A549 (cell line): ENCODE results near the gene CPAMD8. TPM values are rescaled to one million over a fixed set of nuclear protein-coding genes. Genes with fewer than 3 reads are reported as not detected.

ENCODE experiments used
- ATAC-seq, 2 experiments: fragments of 200-7000 bp in 1 of 2; fragments of >200 bp in 1 of 2; cut with Nextera tagmentation in 1 of 2; cut with Tn5 transposase in 1 of 2; 3 replicates each; pipeline versions ENCODE4 v1.8.0 to v1.9.1; 2018 to 2020; ENCODE audit warnings: mild to moderate bottlenecking in 1 of 2, moderate library complexity in 1 of 2
- CTCF ChIA-PET: fragments of 300-600 bp; sonication (Branson Sonifier 250); formaldehyde crosslinking; extraction: SDS; loops from one replicate; lab custom pipeline; 2021; ENCODE audit warnings: antibody characterized with exemption, inconsistent platforms; lab: Yijun Ruan, JAX
- POLR2A ChIA-PET: fragments of 350-600 bp; formaldehyde crosslinking; extraction: SDS; loops from one replicate; lab custom pipeline; 2021; ENCODE audit warnings: antibody characterized with exemption, inconsistent platforms; lab: Yijun Ruan, JAX
- DNase-seq, 2 experiments: peaks; one replicate each; pipeline versions ENCODE4 v3.0.0 to v3.0.0-alpha.2; 2011 to 2016; ENCODE audit warnings: low read depth in 1 of 2, low spot score in 1 of 2
- FAIRE-seq: peaks from 2 replicates; lab custom pipeline; 2011; peaks lifted over from hg19 to GRCh38; lab: Jason Lieb, UNC
- H3K27ac ChIP-seq, 2 experiments: fragments of >200 bp; sonication (Bioruptor Twin); formaldehyde crosslinking; 3 replicates each; pipeline ENCODE4 v1.5.1; 2016 to 2017
- H3K4me1 ChIP-seq: fragments of >200 bp; sonication (Bioruptor Twin); formaldehyde crosslinking; 3 replicates; pipeline ENCODE4 v1.6.1; 2016
- H3K4me2 ChIP-seq: fragments of >200 bp; sonication (Bioruptor Twin); formaldehyde crosslinking; 3 replicates; pipeline ENCODE4 v1.6.1; 2016
- H3K4me3 ChIP-seq: fragments of >200 bp; sonication (Bioruptor Twin); formaldehyde crosslinking; 3 replicates; pipeline ENCODE4 v1.5.1; 2016
- H3K9me3 ChIP-seq: fragments of >200 bp; sonication (Bioruptor Twin); formaldehyde crosslinking; 3 replicates; pipeline ENCODE4 v1.6.1; 2016
- CHD2 ChIP-seq: fragments of 150-350 bp; IDR thresholded peaks from 2 replicates; pipeline ENCODE4 v1.6.1; 2014; ENCODE audit warnings: low read length; ENCODE audit not compliant: partially characterized antibody
- CHD4 ChIP-seq: fragments of 200-600 bp; sonication (generic); IDR thresholded peaks from 2 replicates; pipeline ENCODE4 v1.6.1; 2016; ENCODE audit warnings: antibody characterized with exemption, mild to moderate bottlenecking, borderline replicate concordance
- EHF ChIP-seq: fragments of 250-450 bp; sonication (Bioruptor Pico); IDR thresholded peaks from 2 replicates; pipeline ENCODE4 v1.5.0; 2020; ENCODE audit warnings: mild to moderate bottlenecking
- EP300 ChIP-seq, 2 experiments: fragments of >200 bp; sonication (Bioruptor Twin); formaldehyde crosslinking; IDR thresholded peaks; 2 replicates in 1 of 2; 3 replicates in 1 of 2; pipeline ENCODE4 v1.6.1; 2016 to 2017
- FOSB ChIP-seq: fragments of 250-450 bp; sonication (Bioruptor Pico); IDR thresholded peaks from 2 replicates; pipeline ENCODE4 v1.5.0; 2020; ENCODE audit warnings: mild to moderate bottlenecking, moderate library complexity
- FOSL2 ChIP-seq, 2 experiments: fragments of 450-650 bp in 1 of 2; fragments of >200 bp in 1 of 2; sonication (Bioruptor Twin) in 1 of 2; formaldehyde crosslinking; IDR thresholded peaks; 2 replicates each; pipeline versions ENCODE4 v1.5.0 to v1.6.1; 2016 to 2020; ENCODE audit warnings: mild to moderate bottlenecking in 1 of 2, moderate library complexity in 1 of 2
- GATA3 ChIP-seq: IDR thresholded peaks from 2 replicates; pipeline ENCODE4 v1.6.1; 2012; ENCODE audit warnings: borderline replicate concordance
- HEYL ChIP-seq: fragments of 250-450 bp; sonication (Bioruptor Pico); IDR thresholded peaks from 2 replicates; pipeline ENCODE4 v1.8.0; 2021; ENCODE audit warnings: mild to moderate bottlenecking, moderate library complexity
- HOXA7 ChIP-seq: fragments of 250-450 bp; sonication (Bioruptor Pico); IDR thresholded peaks from 2 replicates; pipeline ENCODE4 v1.5.0; 2020; ENCODE audit warnings: mild to moderate bottlenecking, moderate library complexity
- HOXB5 ChIP-seq: fragments of 250-450 bp; sonication (Bioruptor Pico); IDR thresholded peaks from 2 replicates; pipeline ENCODE4 v1.5.0; 2020; ENCODE audit warnings: mild to moderate bottlenecking, moderate library complexity
- JUNB ChIP-seq: fragments of >200 bp; sonication (Bioruptor Twin); formaldehyde crosslinking; IDR thresholded peaks from 2 replicates; pipeline ENCODE4 v1.6.1; 2016
- KDM5A ChIP-seq: fragments of 200-600 bp; sonication (generic); IDR thresholded peaks from 2 replicates; pipeline ENCODE4 v1.6.1; 2016; ENCODE audit warnings: antibody characterized with exemption, mild to moderate bottlenecking
- MAFK ChIP-seq: fragments of 450-650 bp; IDR thresholded peaks from 2 replicates; pipeline ENCODE4 v1.6.1; 2014; ENCODE audit not compliant: partially characterized antibody
- MAZ ChIP-seq: fragments of 150-350 bp; IDR thresholded peaks from 2 replicates; pipeline ENCODE4 v1.6.1; 2014; ENCODE audit warnings: antibody characterized with exemption, low read depth, low read length, borderline replicate concordance
- MYC ChIP-seq: IDR thresholded peaks from 2 replicates; pipeline ENCODE4 v1.6.1; 2012; ENCODE audit warnings: mild to moderate bottlenecking, inconsistent platforms, low read length, improper control_type of control experiment, borderline replicate concordance
- NPAS2 ChIP-seq: fragments of 250-450 bp; sonication (Bioruptor Pico); IDR thresholded peaks from 2 replicates; pipeline ENCODE4 v1.8.0; 2022; ENCODE audit warnings: mild to moderate bottlenecking, moderate library complexity, borderline replicate concordance
- NR3C1 ChIP-seq: fragments of >200 bp; sonication (Bioruptor Twin); formaldehyde crosslinking; IDR thresholded peaks from 3 replicates; pipeline ENCODE4 v1.6.1; 2017
- PHF8 ChIP-seq: fragments of 200-600 bp; sonication (generic); IDR thresholded peaks from 2 replicates; pipeline ENCODE4 v1.6.1; 2016; ENCODE audit warnings: low read depth, mild to moderate bottlenecking, antibody characterized with exemption, moderate library complexity, borderline replicate concordance
- RAD21 ChIP-seq, 2 experiments: fragments of >200 bp in 1 of 2; sonication (Bioruptor Twin) in 1 of 2; formaldehyde crosslinking in 1 of 2; IDR thresholded peaks in 1 of 2; conservative IDR thresholded peaks in 1 of 2; 2 replicates in 1 of 2; 3 replicates in 1 of 2; pipeline ENCODE4 v1.6.1; 2012 to 2018; ENCODE audit warnings: inconsistent platforms in 1 of 2
- RCOR1 ChIP-seq: fragments of 150-350 bp; IDR thresholded peaks from 2 replicates; pipeline ENCODE4 v1.6.1; 2014; ENCODE audit warnings: antibody characterized with exemption, low read length, low read depth
- RFX5 ChIP-seq: fragments of 450-650 bp; IDR thresholded peaks from 2 replicates; pipeline ENCODE4 v1.7.1; 2014; ENCODE audit warnings: antibody characterized with exemption, mild to moderate bottlenecking, moderate library complexity
- RNF2 ChIP-seq: fragments of 200-600 bp; sonication (generic); IDR thresholded peaks from 2 replicates; pipeline ENCODE4 v1.6.1; 2016; ENCODE audit warnings: low read depth, mild to moderate bottlenecking, antibody characterized with exemption, moderate library complexity, borderline replicate concordance
- SMC3 ChIP-seq: fragments of >200 bp; sonication (Bioruptor Twin); formaldehyde crosslinking; IDR thresholded peaks from 3 replicates; pipeline ENCODE4 v1.6.1; 2018; ENCODE audit warnings: inconsistent platforms
- SREBF2 ChIP-seq: fragments of 450-650 bp; IDR thresholded peaks from 2 replicates; pipeline ENCODE4 v1.6.1; 2014; ENCODE audit warnings: mild to moderate bottlenecking, moderate library complexity
- TFCP2L1 ChIP-seq: fragments of 250-450 bp; sonication (Bioruptor Pico); IDR thresholded peaks from 2 replicates; pipeline ENCODE4 v1.5.0; 2021; ENCODE audit warnings: mild to moderate bottlenecking
- TP53 ChIP-seq: fragments of 250-450 bp; sonication (Bioruptor Pico); IDR thresholded peaks from 2 replicates; pipeline ENCODE4 v1.5.0; 2021; ENCODE audit warnings: mild to moderate bottlenecking, moderate library complexity
- ZC3H11A ChIP-seq: fragments of 450-650 bp; IDR thresholded peaks from 2 replicates; pipeline ENCODE4 v1.6.1; 2014; ENCODE audit warnings: antibody characterized with exemption, mild to moderate bottlenecking
- ZNF302 ChIP-seq: fragments of 250-450 bp; sonication (Bioruptor Pico); IDR thresholded peaks from 2 replicates; pipeline ENCODE4 v1.9.0; 2021; ENCODE audit warnings: inconsistent platforms, mild to moderate bottlenecking, moderate library complexity
- ZSCAN20 ChIP-seq: fragments of 250-450 bp; sonication (Bioruptor Pico); IDR thresholded peaks from 2 replicates; pipeline ENCODE4 v1.8.0; 2022; ENCODE audit warnings: mild to moderate bottlenecking, moderate library complexity
- WGBS: methylation state at CpG from one replicate; pipeline ENCODE4 v1.1.6; 2017; ENCODE audit errors: missing lambda C conversion rate; 5-methylcytosine and 5-hydroxymethylcytosine counted together
- polyA plus RNA-seq, 4 experiments: library from polyadenylated mRNA; depleted of rRNA in 3 of 4; stranded (reverse); fragments of >200 nt; fragmentation: RNase III in 1 of 4; extraction: RNeasy Plus Mini Kit Qiagen cat#74134 plus additional on column Dnase treatment in 1 of 4; gene quantifications; 2 replicates in 3 of 4; 3 replicates in 1 of 4; pipeline ENCODE4 v1.2.3, GENCODE V29; 2011 to 2017
- TF ChIP-seq, protein P1 (sequence below): IDR thresholded peaks from 2 replicates; pipeline ENCODE4 v1.6.1; 2012
- TF ChIP-seq, protein P2 (sequence below): IDR thresholded peaks from 2 replicates; pipeline ENCODE4 v1.6.1; 2012
- TF ChIP-seq, protein P3 (sequence below): fragments of 150-350 bp; IDR thresholded peaks from 2 replicates; pipeline ENCODE4 v1.6.1; 2014; ENCODE audit warnings: low read depth, mild to moderate bottlenecking, low read length

The CPAMD8 gene
- polyA plus RNA-seq, 2 of the 4 experiments (the other 2 are of a cell fraction): 0.03 TPM; not detected in 1

DNA sequence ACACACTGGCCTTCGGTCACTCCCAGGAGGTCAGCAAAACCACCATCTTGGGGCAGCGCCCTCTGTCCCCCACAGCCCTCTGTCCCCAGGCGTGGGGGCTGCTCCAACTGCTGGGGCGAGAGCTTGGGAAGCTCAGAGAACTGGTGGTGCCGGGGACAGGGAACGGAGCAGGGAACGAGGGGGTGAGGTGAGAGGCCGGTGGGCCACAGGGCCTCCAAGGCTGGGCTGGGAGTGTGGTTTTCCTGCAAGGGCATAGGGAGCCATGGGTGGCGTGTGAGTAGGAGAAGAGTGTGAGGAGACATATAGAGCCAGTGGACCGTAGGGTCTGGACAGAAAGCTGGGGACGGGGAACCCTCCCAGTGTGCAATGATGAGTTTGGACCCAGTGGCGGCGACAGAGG, 103.7 kb downstream of the CPAMD8 start:
- TF ChIP-seq FOSL2 (IDR thresholded peaks at IDR 0.05) (no peak), FOSL2 (CRISPR knock-in tag; IDR thresholded peaks at IDR 0.05) (no peak), RFX5 (no peak), EHF (CRISPR knock-in tag) (no peak), SMC3 (no peak), CHD2 (no peak), HEYL (CRISPR knock-in tag) (no peak), KDM5A (no peak), NPAS2 (CRISPR knock-in tag) (no peak), FOSB (CRISPR knock-in tag) (no peak), EP300 (IDR thresholded peaks at IDR 0.05) (no peak), JUNB (no peak), ZSCAN20 (no peak), PHF8 (no peak), RCOR1 (no peak), MYC (no peak), SREBF2 (no peak), TFCP2L1 (CRISPR knock-in tag) (no peak), GATA3 (no peak), HOXA7 (no peak)
- TF ChIP-seq, protein P1, sequence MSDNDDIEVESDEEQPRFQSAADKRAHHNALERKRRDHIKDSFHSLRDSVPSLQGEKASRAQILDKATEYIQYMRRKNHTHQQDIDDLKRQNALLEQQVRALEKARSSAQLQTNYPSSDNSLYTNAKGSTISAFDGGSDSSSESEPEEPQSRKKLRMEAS: no peak
- ChIA-PET CTCF (no interaction called here), POLR2A (no interaction called here)
- Histone ChIP-seq H3K9me3 (peaks cover 4% of the 10 kb centered on the region; the same call in 2 of the 3 replicates), H3K4me3 (no peak overlapping the region), H3K4me2 (no peak overlapping the region), H3K4me1 (no peaks in the 10 kb centered on the region), H3K27ac (no peak overlapping the region)
- DNase-seq (no peak), FAIRE-seq (no peak), ATAC-seq (no peak)
- WGBS: 41% methylated on average over 10 of the region's 13 CpGs

DNA sequence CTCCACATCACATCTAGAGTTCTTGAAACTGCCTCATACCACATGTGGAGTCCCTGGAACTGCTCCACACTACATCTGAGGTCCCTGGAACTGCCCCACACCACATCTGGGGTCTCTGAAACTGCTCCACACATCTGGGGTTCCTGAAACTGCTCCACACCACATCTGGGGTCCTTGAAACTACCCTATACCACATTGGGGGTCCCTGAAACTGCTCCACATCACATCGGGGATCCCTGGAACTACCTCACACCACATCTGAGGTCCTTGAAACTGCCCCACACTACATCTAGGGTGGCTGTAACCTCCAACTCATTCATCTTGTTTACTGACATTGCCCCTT, 104.0 kb downstream of the CPAMD8 start:
- FAIRE-seq: no peak
- ChIA-PET CTCF (no interaction called here), POLR2A (no interaction called here)
- Histone ChIP-seq H3K4me2 (no peak overlapping the region), H3K27ac (no peak overlapping the region), H3K4me1 (no peaks in the 10 kb centered on the region), H3K4me3 (no peak overlapping the region), H3K9me3 (peaks cover 4% of the 10 kb centered on the region; the same call in 2 of the 3 replicates)
- no peak for DNase-seq
- ATAC-seq: no peak
- no peak for TF ChIP-seq FOSL2 (IDR thresholded peaks at IDR 0.05)
- TF ChIP-seq FOSL2 (CRISPR knock-in tag; IDR thresholded peaks at IDR 0.05): no peak
- TF ChIP-seq, protein P2, sequence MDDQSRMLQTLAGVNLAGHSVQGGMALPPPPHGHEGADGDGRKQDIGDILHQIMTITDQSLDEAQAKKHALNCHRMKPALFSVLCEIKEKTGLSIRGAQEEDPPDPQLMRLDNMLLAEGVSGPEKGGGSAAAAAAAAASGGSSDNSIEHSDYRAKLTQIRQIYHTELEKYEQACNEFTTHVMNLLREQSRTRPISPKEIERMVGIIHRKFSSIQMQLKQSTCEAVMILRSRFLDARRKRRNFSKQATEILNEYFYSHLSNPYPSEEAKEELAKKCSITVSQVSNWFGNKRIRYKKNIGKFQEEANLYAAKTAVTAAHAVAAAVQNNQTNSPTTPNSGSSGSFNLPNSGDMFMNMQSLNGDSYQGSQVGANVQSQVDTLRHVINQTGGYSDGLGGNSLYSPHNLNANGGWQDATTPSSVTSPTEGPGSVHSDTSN: no peak
- TF ChIP-seq MAFK: no peak
- TF ChIP-seq EHF (CRISPR knock-in tag): no peak
- no peak for TF ChIP-seq JUNB
- TF ChIP-seq ZNF302 (CRISPR knock-in tag): no peak
- no peak for TF ChIP-seq CHD4
- no peak for TF ChIP-seq EP300 (IDR thresholded peaks at IDR 0.05)
- TF ChIP-seq TFCP2L1 (CRISPR knock-in tag): no peak
- TF ChIP-seq KDM5A: no peak
- no peak for TF ChIP-seq RAD21 (conservative IDR thresholded peaks at IDR 0.05 in 1 of 2, IDR thresholded peaks at IDR 0.05 in 1 of 2)
- TF ChIP-seq, protein P1: no peak
- TF ChIP-seq TP53 (CRISPR knock-in tag): no peak
- TF ChIP-seq MAZ: no peak
- no peak for TF ChIP-seq NR3C1
- TF ChIP-seq, protein P3, sequence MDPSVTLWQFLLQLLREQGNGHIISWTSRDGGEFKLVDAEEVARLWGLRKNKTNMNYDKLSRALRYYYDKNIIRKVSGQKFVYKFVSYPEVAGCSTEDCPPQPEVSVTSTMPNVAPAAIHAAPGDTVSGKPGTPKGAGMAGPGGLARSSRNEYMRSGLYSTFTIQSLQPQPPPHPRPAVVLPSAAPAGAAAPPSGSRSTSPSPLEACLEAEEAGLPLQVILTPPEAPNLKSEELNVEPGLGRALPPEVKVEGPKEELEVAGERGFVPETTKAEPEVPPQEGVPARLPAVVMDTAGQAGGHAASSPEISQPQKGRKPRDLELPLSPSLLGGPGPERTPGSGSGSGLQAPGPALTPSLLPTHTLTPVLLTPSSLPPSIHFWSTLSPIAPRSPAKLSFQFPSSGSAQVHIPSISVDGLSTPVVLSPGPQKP: no peak
- no peak for TF ChIP-seq HOXB5 (CRISPR knock-in tag)
- TF ChIP-seq CHD2: no peak
- no peak for TF ChIP-seq RNF2
- TF ChIP-seq ZC3H11A: no peak
- 0% methylated on average over 1 of the region's 1 CpG for WGBS
